ENCODE results near the gene SURF4. TPM values are rescaled to one million over a fixed set of nuclear protein-coding genes. Genes with fewer than 3 reads are reported as not detected.
"Not testable (repeated sequence)": the region's sequence is repeated elsewhere in the genome, so short reads cannot be mapped to it uniquely, and the experiment has no call there.

The SURF4 gene
- total and polyA plus RNA-seq, 2 donors from 2014 or later = 121 to 138 TPM

DNA sequence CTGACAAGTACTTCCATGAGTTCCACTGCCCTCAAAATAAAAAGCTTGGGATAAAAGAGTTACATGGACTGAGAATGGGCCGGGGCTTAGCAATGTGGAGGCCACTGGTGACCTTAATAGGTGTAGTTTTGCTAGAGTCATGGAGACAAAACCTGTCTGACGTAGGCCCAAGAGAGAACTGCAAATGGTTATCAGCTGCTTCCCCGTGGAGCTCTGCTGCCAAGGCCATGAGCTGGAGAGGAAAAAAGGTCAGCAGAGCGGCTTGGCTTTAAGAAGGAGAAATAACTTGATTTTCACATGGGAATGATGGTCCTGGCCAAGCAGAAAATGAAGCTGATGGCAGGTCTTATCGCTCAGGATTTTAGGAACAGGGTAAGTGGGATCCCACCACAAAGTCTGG is 36.2 kb downstream of the SURF4 start:
- FAIRE-seq = no peak
- no peak overlapping the region for H3K4me3 ChIP-seq (ENCODE audit: low read length in 3 of 3)
- H3K27me3 ChIP-seq (ENCODE audit: control insufficient read depth, insufficient read depth, low read length) = no peaks in the 10 kb centered on the region
- peak in 1 of 5 donors; percentile 10 for DNase-seq
- H3K9ac ChIP-seq (ENCODE audit: low read length in 3 of 3) = no peak overlapping the region
- peaks cover 0 to 10% (median 0%) of the 10 kb centered on the region in 3 donors for H3K4me1 ChIP-seq (ENCODE audit: control insufficient read depth in 2 of 3, insufficient read depth in 2 of 3, low read depth in 1 of 3, low read length in 3 of 3)
- TF ChIP-seq, protein P1, sequence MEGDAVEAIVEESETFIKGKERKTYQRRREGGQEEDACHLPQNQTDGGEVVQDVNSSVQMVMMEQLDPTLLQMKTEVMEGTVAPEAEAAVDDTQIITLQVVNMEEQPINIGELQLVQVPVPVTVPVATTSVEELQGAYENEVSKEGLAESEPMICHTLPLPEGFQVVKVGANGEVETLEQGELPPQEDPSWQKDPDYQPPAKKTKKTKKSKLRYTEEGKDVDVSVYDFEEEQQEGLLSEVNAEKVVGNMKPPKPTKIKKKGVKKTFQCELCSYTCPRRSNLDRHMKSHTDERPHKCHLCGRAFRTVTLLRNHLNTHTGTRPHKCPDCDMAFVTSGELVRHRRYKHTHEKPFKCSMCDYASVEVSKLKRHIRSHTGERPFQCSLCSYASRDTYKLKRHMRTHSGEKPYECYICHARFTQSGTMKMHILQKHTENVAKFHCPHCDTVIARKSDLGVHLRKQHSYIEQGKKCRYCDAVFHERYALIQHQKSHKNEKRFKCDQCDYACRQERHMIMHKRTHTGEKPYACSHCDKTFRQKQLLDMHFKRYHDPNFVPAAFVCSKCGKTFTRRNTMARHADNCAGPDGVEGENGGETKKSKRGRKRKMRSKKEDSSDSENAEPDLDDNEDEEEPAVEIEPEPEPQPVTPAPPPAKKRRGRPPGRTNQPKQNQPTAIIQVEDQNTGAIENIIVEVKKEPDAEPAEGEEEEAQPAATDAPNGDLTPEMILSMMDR (IDR thresholded peaks at IDR 0.05; ENCODE audit: borderline replicate concordance, extremely low read depth, insufficient read depth) = no peak
- H3K36me3 ChIP-seq (ENCODE audit: control insufficient read depth in 2 of 3, insufficient read depth in 3 of 3, low read length in 3 of 3) = peaks cover 0 to 18% (median 7%) of the 10 kb centered on the region in 3 donors
- H3K27ac ChIP-seq (ENCODE audit: low read depth in 2 of 2, low read length in 2 of 2) = no peak overlapping the region
- intact Hi-C loops (cut with DNase I) = loop anchor here (10.0 kb wide), 1 partner anchor 155 kb away; no protein-coding TSS in a partner anchor
- H3K9me3 ChIP-seq (ENCODE audit: control insufficient read depth in 2 of 3, insufficient read depth in 1 of 3, low read length in 3 of 3) = no peaks in the 10 kb centered on the region

DNA sequence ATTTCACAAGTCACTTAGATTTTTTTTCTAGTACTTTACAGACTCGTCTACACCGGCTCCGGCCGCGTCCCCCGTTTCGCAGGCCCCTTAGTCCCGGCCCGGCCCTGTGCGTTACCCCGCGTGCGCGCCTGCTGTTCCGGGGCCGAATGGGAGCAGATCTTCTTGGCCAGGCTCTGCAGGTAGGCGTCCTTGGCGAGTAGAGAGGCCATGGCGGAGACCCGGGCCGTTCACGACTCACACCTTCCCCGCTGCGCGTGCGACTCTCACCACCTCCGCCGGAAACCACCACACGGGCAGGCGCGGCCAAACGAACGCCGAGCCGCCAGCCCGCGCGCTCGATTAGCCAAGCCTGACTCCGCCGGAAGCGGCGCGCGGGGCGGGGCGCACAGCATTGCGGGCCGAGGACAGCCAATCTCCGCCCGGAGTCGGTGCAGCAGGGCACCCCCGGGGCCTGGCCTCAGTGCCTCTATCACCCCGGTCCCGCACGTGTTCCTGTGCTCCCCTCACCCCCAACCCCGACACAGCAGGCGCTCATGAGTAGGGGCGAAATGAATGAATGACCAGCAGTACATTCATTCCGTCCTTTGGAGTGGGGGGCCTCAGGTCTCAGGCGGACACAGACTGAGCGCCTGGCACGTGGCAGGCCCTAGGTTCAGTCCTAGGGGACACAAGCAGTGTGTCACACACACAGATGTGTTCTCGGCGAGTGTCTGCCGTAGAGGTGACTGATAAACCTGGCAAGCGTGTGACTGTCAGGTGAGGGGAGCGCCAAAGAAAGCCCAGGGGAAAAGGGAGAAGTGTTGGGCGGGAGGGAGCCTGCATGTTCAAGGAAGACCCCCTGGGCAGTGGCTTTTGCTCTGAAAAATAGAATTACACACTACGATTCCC is 39.7 kb downstream of the SURF4 start, which contains the start of gene SURF6:
SURF6 (minus strand) TSS at position 265 of the 888 bp plus-strand sequence; CDS start at position 209, 56 bp downstream.
- DNase-seq = peak; percentile 91 to 97 (median 94)
- no peak for FAIRE-seq
- peak within 1 kb of the TSS; percentile 72 to 85 (median 73) for H3K9ac ChIP-seq (ENCODE audit: low read length in 3 of 3)
- peak within 1 kb of the TSS; percentile 47 to 67 for H3K27ac ChIP-seq (ENCODE audit: low read depth in 2 of 2, low read length in 2 of 2)
- peaks cover 0 to 22% (median 0%) of the 10 kb centered on the region in 3 donors for H3K4me1 ChIP-seq (ENCODE audit: control insufficient read depth in 2 of 3, insufficient read depth in 2 of 3, low read depth in 1 of 3, low read length in 3 of 3)
- H3K27me3 ChIP-seq (ENCODE audit: control insufficient read depth, insufficient read depth, low read length) = no peaks in the 10 kb centered on the region
- peak within 1 kb of the TSS; percentile 70 to 88 (median 78) for H3K4me3 ChIP-seq (ENCODE audit: low read length in 3 of 3)
- peaks cover 0 to 21% (median 20%) of the 10 kb centered on the region in 3 donors for H3K36me3 ChIP-seq (ENCODE audit: control insufficient read depth in 2 of 3, insufficient read depth in 3 of 3, low read length in 3 of 3)
- TF ChIP-seq, protein P1 (IDR thresholded peaks at IDR 0.05; ENCODE audit: borderline replicate concordance, extremely low read depth, insufficient read depth) = peak; percentile 21
- no peaks in the 10 kb centered on the region for H3K9me3 ChIP-seq (ENCODE audit: control insufficient read depth in 2 of 3, insufficient read depth in 1 of 3, low read length in 3 of 3)
- intact Hi-C loops (cut with DNase I) = loop anchor here (10.0 kb wide), 1 partner anchor 151 kb away; no protein-coding TSS in a partner anchor

DNA sequence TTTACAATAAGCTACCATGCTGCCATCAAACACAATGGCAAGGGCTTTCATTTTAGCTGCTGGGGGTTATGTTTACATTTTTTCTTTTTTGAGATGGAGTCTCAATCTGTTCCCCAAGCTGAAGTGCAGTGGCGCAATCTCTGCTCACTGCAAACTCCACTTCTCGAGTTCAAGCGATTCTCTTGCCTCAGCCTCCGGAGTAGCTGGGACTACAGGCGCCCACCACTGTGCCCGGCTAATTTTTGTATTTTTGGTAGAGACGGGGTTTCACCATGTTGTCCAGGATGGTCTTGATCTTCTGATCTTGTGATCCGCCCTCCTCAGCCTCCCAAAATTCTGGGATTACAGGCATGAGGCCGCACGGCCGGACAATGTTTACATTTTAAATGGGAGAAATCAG is 41.0 kb downstream of the SURF4 start:
- Histone ChIP-seq H3K36me3 (ENCODE audit: control insufficient read depth in 2 of 3, insufficient read depth in 3 of 3, low read length in 3 of 3) (peaks cover 0 to 27% (median 22%) of the 10 kb centered on the region in 3 donors), H3K4me3 (ENCODE audit: low read length in 3 of 3) (peak overlapping the region in 2 of 3 donors; percentile 59 to 88), H3K4me1 (ENCODE audit: control insufficient read depth in 2 of 3, insufficient read depth in 2 of 3, low read depth in 1 of 3, low read length in 3 of 3) (peaks cover 0 to 22% (median 0%) of the 10 kb centered on the region in 3 donors), H3K9ac (ENCODE audit: low read length in 3 of 3) (peak overlapping the region in 1 of 3 donors; percentile 71)
- intact Hi-C loops (cut with DNase I) = loop anchor here (10.0 kb wide), 1 partner anchor 150 kb away; no protein-coding TSS in a partner anchor
- not testable (repeated sequence) for H3K9me3 ChIP-seq (ENCODE audit: control insufficient read depth in 2 of 3, insufficient read depth in 1 of 3, low read length in 3 of 3); H3K27ac ChIP-seq (ENCODE audit: low read depth in 2 of 2, low read length in 2 of 2); H3K27me3 ChIP-seq (ENCODE audit: control insufficient read depth, insufficient read depth, low read length); FAIRE-seq
- peak in 1 of 5 donors; percentile 35 for DNase-seq

DNA sequence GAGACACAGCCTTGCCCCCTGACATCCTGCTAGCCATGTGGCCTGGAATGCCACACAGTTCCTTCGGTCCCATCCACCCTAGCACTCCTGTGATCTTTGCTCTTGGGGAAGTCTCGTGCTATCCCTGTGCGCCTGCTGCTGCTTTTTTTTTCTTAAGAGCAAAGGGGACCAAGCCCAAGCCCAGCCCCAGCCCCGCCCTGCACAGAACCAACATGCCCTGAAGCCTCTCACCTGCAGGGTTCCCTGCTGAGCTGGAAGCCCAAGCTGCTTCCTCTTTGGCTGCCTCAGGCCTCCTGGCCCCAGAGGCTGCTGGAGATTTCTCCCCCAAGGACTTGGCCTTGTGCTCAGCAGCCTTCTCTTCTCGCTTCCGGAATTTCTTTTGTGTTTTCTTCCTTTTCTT is 41.7 kb downstream of the SURF4 start:
- no peak for FAIRE-seq
- intact Hi-C loops (cut with DNase I) = loop anchor here (10.0 kb wide), 1 partner anchor 149 kb away; no protein-coding TSS in a partner anchor
- no peak overlapping the region for H3K27ac ChIP-seq (ENCODE audit: low read depth in 2 of 2, low read length in 2 of 2)

More for the DNA sequence above, 41.7 kb downstream of the SURF4 start:
- peak overlapping the region in 1 of 3 donors; percentile 19 for H3K9ac ChIP-seq (ENCODE audit: low read length in 3 of 3)
- TF ChIP-seq, protein P1 (IDR thresholded peaks at IDR 0.05; ENCODE audit: borderline replicate concordance, extremely low read depth, insufficient read depth) = no peak
- H3K27me3 ChIP-seq (ENCODE audit: control insufficient read depth, insufficient read depth, low read length) = no peaks in the 10 kb centered on the region
- no peaks in the 10 kb centered on the region for H3K9me3 ChIP-seq (ENCODE audit: control insufficient read depth in 2 of 3, insufficient read depth in 1 of 3, low read length in 3 of 3)
- H3K36me3 ChIP-seq (ENCODE audit: control insufficient read depth in 2 of 3, insufficient read depth in 3 of 3, low read length in 3 of 3) = peaks cover 0 to 27% (median 20%) of the 10 kb centered on the region in 3 donors
- peak overlapping the region in 2 of 3 donors; percentile 3 to 88 for H3K4me3 ChIP-seq (ENCODE audit: low read length in 3 of 3)
- peaks cover 0 to 22% (median 0%) of the 10 kb centered on the region in 3 donors for H3K4me1 ChIP-seq (ENCODE audit: control insufficient read depth in 2 of 3, insufficient read depth in 2 of 3, low read depth in 1 of 3, low read length in 3 of 3)
- peak in 2 of 5 donors; percentile 21 to 28 for DNase-seq
